Spleen (tissue), 11 donors: ENCODE measurements around the gene IL18. TPM values are rescaled to one million over a fixed set of nuclear protein-coding genes. Genes with fewer than 3 reads are reported as not detected.
"Not testable (repeated sequence)": the region's sequence is repeated elsewhere in the genome, so short reads cannot be mapped to it uniquely, and the experiment has no call there.

ENCODE experiments used
- DNase-seq: peaks from one replicate; pipeline ENCODE4 v3.0.0-alpha.2; 2020
- H3K27ac ChIP-seq, 8 donors: fragments of 200-600 bp; sonication (generic) in 7 of 8; 1 replicate in 4 of 8; 2 replicates in 4 of 8; pipeline versions ENCODE4 v1.5.0 to v1.8.0; 2016 to 2021; ENCODE audit warnings: inconsistent platforms in 4 of 8, mild to moderate bottlenecking in 4 of 8, moderate library complexity in 1 of 8
- H3K27me3 ChIP-seq, 7 donors: fragments of 200-600 bp; sonication (generic) in 6 of 7; replicated peaks in 1 of 7; 1 replicate in 4 of 7; 2 replicates in 3 of 7; pipeline versions ENCODE4 v1.5.0 to v1.8.0; 2016 to 2021; ENCODE audit warnings: inconsistent platforms in 3 of 7, mild to moderate bottlenecking in 1 of 7
- H3K36me3 ChIP-seq, 6 donors: fragments of 200-600 bp; sonication (generic) in 5 of 6; 1 replicate in 4 of 6; 2 replicates in 2 of 6; pipeline versions ENCODE4 v1.5.0 to v1.8.0; 2016 to 2021; ENCODE audit warnings: inconsistent platforms in 2 of 6
- H3K4me1 ChIP-seq, 6 donors: fragments of 200-600 bp; sonication (generic) in 5 of 6; 1 replicate in 3 of 6; 2 replicates in 3 of 6; pipeline versions ENCODE4 v1.5.0 to v1.8.0; 2016 to 2021; ENCODE audit warnings: inconsistent platforms in 3 of 6
- H3K4me3 ChIP-seq, 8 donors: fragments of 200-600 bp; sonication (generic) in 7 of 8; 1 replicate in 4 of 8; 2 replicates in 4 of 8; pipeline versions ENCODE4 v1.5.0 to v1.8.0; 2016 to 2021; ENCODE audit warnings: inconsistent platforms in 4 of 8, mild to moderate bottlenecking in 4 of 8, moderate library complexity in 2 of 8
- H3K9me3 ChIP-seq, 8 donors: fragments of 200-600 bp; sonication (generic) in 7 of 8; 1 replicate in 4 of 8; 2 replicates in 4 of 8; pipeline versions ENCODE4 v1.5.0 to v1.8.0; 2016 to 2021; ENCODE audit warnings: inconsistent platforms in 4 of 8
- POLR2A ChIP-seq, 3 donors: fragments of 450-650 bp; IDR thresholded peaks; one replicate each; pipeline ENCODE4 v1.5.1; 2017; ENCODE audit warnings: antibody characterized with exemption in 3 of 3, mild to moderate bottlenecking in 1 of 3
- POLR2AphosphoS5 ChIP-seq, 3 donors: sonication (generic); formaldehyde crosslinking; IDR thresholded peaks; one replicate each; pipeline ENCODE4 v1.5.1; 2017; ENCODE audit warnings: antibody characterized with exemption in 3 of 3
- WGBS, 5 donors: extraction: QIAGEN DNeasy Blood & Tissue Kit in 3 of 5; methylation state at CpG; one replicate each; pipeline versions ENCODE4 v1.1.5 to v1.1.7; 2013 to 2018; 5-methylcytosine and 5-hydroxymethylcytosine counted together
- intact Hi-C: fragments of 100-400 bp; cut with DNase I; formaldehyde crosslinking; loops from one replicate; pipeline ENCODE4 v1.15.0; 2023; ENCODE audit warnings: low total_unique reads
- polyA plus RNA-seq, 3 donors: library from polyadenylated mRNA; stranded (reverse); fragments of 200-250 nt; gene quantifications; one replicate each; pipeline ENCODE4 v1.2.1, GENCODE V29; 2013
- total RNA-seq, 7 donors: library from RNA; depleted of rRNA in 3 of 7; stranded (reverse); fragments of >200 nt in 3 of 7; fragmentation: NEBNext Ultra II Directional in 4 of 7; extraction: Animal tissue kit (Norgen Biotek cat#: 25700) in 4 of 7; gene quantifications; one replicate each; pipeline versions ENCODE4 v1.1.0 to v1.2.1, GENCODE V29; 2016 to 2021
- TF ChIP-seq, protein P1 (sequence below), 11 experiments: fragments of 200-600 bp in 7 of 11; fragments of 450-650 bp in 4 of 11; sonication (generic) in 4 of 11; IDR thresholded peaks in 8 of 11; conservative IDR thresholded peaks in 3 of 11; 1 replicate in 7 of 11; 2 replicates in 4 of 11; pipeline versions ENCODE4 v1.4.0 to v1.8.0; 2016 to 2021; ENCODE audit warnings: antibody characterized with exemption in 11 of 11, inconsistent platforms in 4 of 11, mild to moderate bottlenecking in 1 of 11
- donor health status: healthy with polysubstance abuse.
- donor health status: DM: no; HTN: no; CAD: no; lungs with moderate emphysema.
- donor health status: DM: no; HTN: no; CAD: no.
- donor health status: Bipolar disorder and iron deficiency.
- donor health status: healthy.
- donor health status: DM: no; HTN: no; CAD: no.
- donor health status: DM: yes; HTN: yes; CAD: no.

IL18 gene
- total and polyA plus RNA-seq, 10 donors, result 38.5 to 83.5 (median 62.5) TPM

DNA sequence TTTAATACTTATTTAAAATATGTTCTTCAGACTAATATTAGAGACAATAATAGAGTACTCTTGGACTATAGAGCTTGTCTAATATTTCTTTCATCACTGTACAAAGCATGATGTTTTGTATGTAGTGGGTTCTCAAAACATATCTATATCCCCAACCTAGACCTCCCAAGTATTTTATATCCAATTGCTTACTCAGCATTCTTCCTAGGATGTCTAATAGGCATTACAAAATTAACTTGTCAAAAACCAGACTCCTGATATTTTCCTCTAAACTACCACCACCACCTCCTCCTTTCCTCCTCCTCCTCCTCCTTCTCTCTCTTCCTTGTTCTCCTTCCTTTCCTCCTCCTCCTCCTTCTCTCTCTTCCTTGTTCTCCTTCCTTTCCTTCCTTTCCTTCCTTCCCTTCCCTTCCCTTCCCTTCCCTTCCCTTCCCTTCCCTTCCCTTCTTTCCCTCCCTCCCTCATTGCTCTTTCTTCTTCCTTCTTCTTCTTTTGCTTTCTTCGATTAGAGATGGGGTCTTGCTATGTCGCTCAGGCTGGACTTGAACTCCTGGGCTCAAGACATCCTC is 32.7 kb upstream of the IL18 start:
- no peak for TF ChIP-seq POLR2A (IDR thresholded peaks at IDR 0.05)
- WGBS, 5 donors, result 82 to 93% (median 88%) methylated on average over 2 of the region's 2 CpGs
- Histone ChIP-seq H3K4me1 (peaks cover 0 to 9% (median 0%) of the 10 kb centered on the region in 6 donors), H3K9me3 (peaks cover 0 to 5% (median 0%) of the 10 kb centered on the region in 8 donors), H3K27me3 (no peaks in the 10 kb centered on the region), H3K27ac (no peak overlapping the region), H3K36me3 (no peaks in the 10 kb centered on the region), H3K4me3 (no peak overlapping the region)
- intact Hi-C loops, result no loop called here
- no peak for DNase-seq

DNA sequence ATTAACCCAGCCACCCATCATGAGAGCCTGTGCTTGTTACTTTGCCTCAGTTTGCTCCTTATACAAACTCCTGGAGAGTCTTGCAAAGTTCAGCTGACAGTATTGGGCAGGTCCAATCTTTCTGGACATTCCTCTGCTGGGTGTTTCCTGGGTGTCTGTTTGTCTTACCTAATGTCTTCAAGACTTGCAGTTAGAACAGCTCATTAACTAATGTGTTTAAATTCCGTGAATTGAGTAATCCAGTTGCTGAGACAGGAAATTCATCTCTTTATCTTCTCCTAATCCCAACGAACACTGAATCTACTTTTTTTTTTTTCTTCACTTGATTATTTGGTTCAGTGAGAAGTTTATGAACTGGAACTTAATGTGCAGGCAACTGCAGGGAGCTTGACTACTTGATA is 32.1 kb upstream of the IL18 start:
- TF ChIP-seq POLR2A (IDR thresholded peaks at IDR 0.05), result no peak
- TF ChIP-seq, protein P1, sequence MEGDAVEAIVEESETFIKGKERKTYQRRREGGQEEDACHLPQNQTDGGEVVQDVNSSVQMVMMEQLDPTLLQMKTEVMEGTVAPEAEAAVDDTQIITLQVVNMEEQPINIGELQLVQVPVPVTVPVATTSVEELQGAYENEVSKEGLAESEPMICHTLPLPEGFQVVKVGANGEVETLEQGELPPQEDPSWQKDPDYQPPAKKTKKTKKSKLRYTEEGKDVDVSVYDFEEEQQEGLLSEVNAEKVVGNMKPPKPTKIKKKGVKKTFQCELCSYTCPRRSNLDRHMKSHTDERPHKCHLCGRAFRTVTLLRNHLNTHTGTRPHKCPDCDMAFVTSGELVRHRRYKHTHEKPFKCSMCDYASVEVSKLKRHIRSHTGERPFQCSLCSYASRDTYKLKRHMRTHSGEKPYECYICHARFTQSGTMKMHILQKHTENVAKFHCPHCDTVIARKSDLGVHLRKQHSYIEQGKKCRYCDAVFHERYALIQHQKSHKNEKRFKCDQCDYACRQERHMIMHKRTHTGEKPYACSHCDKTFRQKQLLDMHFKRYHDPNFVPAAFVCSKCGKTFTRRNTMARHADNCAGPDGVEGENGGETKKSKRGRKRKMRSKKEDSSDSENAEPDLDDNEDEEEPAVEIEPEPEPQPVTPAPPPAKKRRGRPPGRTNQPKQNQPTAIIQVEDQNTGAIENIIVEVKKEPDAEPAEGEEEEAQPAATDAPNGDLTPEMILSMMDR (IDR thresholded peaks at IDR 0.05 in 8 of 11, conservative IDR thresholded peaks at IDR 0.05 in 3 of 11), result no peak
- TF ChIP-seq POLR2AphosphoS5 (IDR thresholded peaks at IDR 0.05), result no peak
- Histone ChIP-seq H3K27ac (no peak overlapping the region), H3K27me3 (no peaks in the 10 kb centered on the region), H3K36me3 (no peaks in the 10 kb centered on the region), H3K4me3 (no peak overlapping the region), H3K4me1 (peaks cover 0 to 9% (median 0%) of the 10 kb centered on the region in 6 donors), H3K9me3 (peaks cover 0 to 5% (median 0%) of the 10 kb centered on the region in 8 donors)
- 25 to 62% (median 49%) methylated on average over 2 of the region's 2 CpGs for WGBS, 5 donors
- no peak for DNase-seq
- intact Hi-C loops, result no loop called here

DNA sequence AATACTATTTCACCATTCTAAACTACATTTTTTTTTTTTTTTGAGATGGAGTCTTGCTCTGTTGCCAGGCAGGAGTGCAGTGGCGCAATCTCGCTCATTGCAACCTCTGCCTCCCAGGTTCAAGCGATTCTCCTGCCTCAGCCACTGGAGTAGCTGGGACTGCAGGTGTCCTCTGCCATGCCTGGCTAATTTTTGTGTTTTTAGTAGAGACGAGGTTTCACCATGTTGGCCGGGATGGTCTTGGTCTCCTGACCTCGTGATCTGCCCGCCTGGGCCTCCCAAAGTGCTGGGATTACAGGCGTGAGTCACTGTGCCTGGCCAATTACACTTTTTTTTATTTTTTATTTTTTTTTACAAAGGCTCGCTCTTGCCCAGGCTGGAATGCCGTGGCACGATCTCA is 31.2 kb upstream of the IL18 start:
- H3K27ac ChIP-seq, H3K4me1 ChIP-seq, H3K27me3 ChIP-seq, H3K36me3 ChIP-seq, DNase-seq, H3K4me3 ChIP-seq, intact Hi-C loops, H3K9me3 ChIP-seq: not testable (repeated sequence)
- WGBS, 5 donors, result 76 to 91% (median 83%) methylated on average over 11 of the region's 11 CpGs

DNA sequence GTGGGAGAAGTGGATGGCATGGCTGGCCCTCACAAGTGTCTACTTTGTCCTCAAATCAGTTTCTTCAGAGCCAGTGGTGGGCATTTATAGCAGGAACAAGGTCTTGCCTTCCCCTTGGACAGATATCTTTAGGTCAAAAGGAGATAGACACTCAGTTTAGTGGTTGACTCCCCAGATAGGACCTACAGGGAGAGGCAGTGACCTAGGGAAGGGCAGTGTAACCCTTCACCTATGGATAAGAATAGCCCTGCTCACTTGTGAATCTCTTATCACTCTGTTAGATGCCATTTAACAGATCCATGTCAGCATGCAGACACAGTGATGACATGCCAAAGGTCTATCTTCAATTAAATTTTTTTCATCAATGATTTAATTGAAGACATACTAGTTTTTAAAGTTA is 22.4 kb upstream of the IL18 start:
- no peaks in the 10 kb centered on the region for H3K36me3 ChIP-seq
- no peak overlapping the region for H3K27ac ChIP-seq
- DNase-seq, result no peak
- H3K4me1 ChIP-seq, result no peaks in the 10 kb centered on the region
- intact Hi-C loops, result no loop called here
- H3K4me3 ChIP-seq, result no peak overlapping the region
- TF ChIP-seq POLR2AphosphoS5 (IDR thresholded peaks at IDR 0.05), result no peak
- TF ChIP-seq POLR2A (IDR thresholded peaks at IDR 0.05), result no peak
- TF ChIP-seq, protein P1 (IDR thresholded peaks at IDR 0.05 in 8 of 11, conservative IDR thresholded peaks at IDR 0.05 in 3 of 11), result no peak
- H3K27me3 ChIP-seq, result no peaks in the 10 kb centered on the region
- H3K9me3 ChIP-seq, result no peaks in the 10 kb centered on the region

DNA sequence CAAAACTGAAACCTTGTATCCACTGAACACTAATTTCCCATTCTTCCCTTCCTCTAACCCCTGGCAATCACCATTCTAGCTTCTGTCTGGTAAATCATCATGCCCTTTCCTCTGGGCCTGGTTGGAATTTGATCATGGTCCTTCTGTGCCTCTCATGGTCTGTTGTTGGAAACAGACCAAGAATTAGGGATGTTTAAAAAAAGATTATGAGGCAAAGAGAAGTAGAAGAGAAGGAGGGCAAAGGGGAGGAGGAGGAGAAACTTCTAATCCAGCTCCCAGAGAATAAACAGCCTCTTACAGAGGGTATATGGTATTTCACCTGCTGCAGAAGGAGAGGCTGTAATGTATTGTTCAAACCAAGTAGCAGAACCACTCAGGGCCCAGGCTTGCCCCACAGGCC is 22.0 kb upstream of the IL18 start:
- no peak overlapping the region for H3K4me3 ChIP-seq
- H3K4me1 ChIP-seq, result no peaks in the 10 kb centered on the region
- H3K9me3 ChIP-seq, result no peaks in the 10 kb centered on the region
- no peak for DNase-seq
- no peak overlapping the region for H3K27ac ChIP-seq
- H3K27me3 ChIP-seq, result no peaks in the 10 kb centered on the region
- intact Hi-C loops, result no loop called here
- TF ChIP-seq, protein P1 (IDR thresholded peaks at IDR 0.05 in 8 of 11, conservative IDR thresholded peaks at IDR 0.05 in 3 of 11), result no peak
- TF ChIP-seq POLR2AphosphoS5 (IDR thresholded peaks at IDR 0.05), result no peak
- TF ChIP-seq POLR2A (IDR thresholded peaks at IDR 0.05), result no peak
- no peaks in the 10 kb centered on the region for H3K36me3 ChIP-seq
